Measurements from ENCODE around the gene FBXO41.
A peak's percentile ranks its signal among the peaks of the same experiment; 100 is the strongest.
"Not testable (repeated sequence)": the region's sequence is repeated elsewhere in the genome, so short reads cannot be mapped to it uniquely, and the experiment has no call there.

The FBXO41 gene

GRCh38 chr2:73289304-73289703, 5.0 kb upstream of the FBXO41 start:
- no peak for DNase-seq

GRCh38 chr2:73286134-73286655, 1.9 kb upstream of the FBXO41 start:
- DNase-seq = no peak

GRCh38 chr2:73285159-73285739, 971 bp upstream of the FBXO41 start:
- no peak for DNase-seq

DNA sequence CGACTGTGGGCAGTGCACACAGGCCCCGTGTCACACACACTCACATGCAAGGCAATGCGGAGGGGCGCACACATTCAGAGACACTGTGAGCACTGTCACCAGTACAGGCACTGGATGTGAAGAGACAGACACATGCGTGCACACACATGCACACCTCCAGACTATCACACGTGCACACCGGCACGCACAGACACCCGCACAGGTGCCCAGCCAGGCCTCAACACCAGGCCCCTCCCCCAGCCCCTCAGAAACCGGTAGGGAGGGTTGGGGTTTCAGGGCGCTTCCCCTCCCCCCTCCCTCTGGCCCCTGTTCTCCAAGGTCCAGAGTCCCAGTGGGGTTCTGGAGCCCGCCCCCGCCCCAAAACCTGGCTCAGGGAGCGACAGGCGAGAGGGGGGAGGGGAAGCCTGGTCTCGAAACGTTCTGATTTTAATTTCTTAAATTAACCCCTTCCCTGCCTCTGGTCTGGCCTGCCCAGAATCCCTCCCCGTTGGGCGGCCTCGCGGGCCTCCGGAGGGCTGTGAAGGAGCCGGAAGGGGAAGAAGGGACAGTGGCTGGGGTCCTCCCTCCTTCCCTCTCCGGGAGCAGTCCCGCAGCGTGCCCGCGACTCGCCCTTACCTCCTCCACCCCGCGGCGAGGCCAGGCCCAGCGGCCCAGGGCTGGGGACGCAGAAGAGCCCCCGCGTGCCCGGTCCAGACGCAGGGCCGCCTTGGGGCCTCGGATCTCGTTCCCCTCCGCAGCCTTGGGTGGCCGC, 558 bp downstream of the FBXO41 start:
- DNase-seq = no peak

DNA sequence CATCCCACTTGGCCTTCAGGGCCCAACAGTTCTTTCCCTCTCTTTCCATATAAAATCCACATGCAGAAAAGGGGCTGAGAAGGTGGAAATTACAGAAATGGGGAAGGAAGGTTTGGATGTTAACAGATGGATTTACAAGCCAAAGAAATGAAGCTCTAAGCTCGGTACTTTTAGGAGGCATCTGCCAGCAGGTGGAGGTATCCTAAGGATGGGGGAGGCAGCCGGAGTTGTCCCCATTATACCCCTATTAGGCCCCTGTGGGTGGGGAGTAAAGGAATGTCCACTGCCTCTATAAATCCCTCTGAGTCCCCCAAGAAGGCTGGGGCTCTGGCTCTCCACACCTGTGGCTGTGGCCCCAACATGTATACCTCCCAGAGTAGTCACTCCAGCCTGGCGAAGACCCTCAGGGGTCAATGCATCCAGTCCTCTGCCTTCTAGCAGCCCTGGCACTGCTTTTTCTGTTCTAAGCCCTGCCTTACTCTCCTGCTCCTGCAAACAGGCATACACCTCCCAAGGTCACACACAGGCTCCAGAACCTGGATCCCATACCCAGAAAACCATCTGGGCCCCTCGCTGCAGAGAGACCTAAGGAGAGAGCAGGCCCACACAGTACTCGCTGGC, 1.2 kb downstream of the FBXO41 start:
- no peak for DNase-seq

DNA sequence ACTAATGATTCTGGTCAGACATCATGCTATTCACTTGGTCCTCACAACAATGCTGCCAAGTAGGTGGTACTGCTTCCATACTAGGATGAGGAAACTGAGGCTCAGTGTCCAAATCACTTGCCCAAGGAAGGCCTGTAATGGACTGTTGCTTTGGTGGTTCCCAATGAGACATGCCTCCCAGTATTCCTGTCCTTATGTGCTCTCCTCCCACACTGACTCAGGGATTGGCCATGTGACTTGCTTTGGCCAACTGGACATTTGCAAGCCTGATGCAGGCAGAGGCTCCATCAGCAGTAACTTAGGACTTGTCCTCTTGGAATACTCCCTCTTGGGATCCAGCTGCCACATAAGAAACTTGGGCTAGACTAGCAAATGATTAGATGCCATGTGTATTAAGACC, 3.0 kb downstream of the FBXO41 start:
- no peak for DNase-seq

DNA sequence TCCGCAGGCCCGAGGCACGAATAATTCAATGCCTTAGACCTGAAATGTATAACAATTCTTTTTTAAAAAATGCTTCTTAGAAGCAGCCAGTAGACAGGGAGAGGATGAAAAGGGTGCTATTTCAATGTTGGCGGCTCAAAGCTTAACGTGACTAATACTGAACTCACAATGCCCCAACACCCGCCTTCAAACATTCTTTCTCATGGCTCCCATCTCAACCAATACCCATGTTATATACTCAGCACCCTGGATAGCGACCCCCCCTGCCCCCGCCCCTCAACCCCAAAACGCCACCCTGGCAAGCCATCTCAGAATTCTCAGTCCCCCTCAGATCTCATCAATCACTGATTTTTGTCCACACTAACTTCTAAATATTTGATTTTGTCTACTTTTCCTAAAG, 4.4 kb downstream of the FBXO41 start:
- DNase-seq = no peak

DNA sequence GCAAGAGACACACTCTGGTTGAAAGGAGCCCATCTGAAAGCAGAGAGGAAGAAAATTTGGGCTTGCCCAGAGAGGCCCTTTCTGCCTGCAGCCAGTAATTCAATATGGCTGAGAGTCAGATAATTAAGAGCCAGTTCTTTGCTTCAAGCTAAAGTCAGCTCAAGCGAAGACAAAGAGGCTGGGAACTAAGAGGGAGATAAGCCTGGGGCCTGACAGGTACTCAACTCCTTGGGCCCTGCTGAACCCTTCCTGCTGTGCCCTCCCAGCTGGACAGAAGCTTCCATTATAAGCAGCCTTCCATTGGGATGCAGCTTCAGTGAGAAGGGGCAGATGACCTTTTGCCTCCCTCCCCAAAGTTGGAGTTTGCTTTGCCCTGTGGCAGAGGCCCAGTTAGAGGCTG, 12.0 kb downstream of the FBXO41 start:
- no peak for DNase-seq

DNA sequence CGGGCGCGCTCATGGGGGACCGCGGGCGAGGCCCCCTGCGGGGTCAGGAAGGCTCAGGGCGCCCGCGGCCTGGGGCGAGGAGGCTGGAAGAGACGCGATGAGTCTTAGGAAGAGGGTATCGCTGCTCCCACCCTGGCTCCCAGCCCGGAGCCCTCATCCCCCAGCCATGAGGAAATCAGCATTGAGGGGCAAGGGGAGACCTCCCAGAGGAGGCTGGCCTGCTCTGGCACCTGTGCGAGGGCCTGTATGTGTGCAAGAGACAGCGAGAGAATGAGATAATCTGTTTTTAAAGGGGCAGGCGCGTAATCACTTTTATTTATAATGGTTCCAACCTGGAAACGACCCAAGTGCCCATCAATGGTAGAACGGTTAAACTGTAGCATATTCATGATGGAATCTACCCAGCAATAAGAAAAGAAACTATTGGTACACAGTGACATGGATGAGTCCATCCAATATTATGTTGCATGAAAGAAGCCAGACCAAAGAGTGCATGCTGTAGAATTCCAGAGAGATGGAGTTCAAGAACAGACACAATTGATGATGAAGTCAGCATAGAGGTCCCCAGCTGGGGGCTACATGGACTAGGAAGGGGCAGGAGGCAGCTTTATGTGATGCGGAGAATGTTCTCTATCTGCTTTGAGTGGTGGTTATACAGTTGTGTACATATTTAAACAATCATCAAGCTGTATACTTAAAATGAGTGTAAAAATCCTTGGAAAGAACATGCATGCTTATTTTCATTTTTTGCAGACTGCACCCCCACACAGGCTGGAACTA, 14.4 kb downstream of the FBXO41 start:
- DNase-seq = no peak

GRCh38 chr2:73268830-73269685, 15.2 kb downstream of the FBXO41 start:
- peak; percentile 75 for DNase-seq

DNA sequence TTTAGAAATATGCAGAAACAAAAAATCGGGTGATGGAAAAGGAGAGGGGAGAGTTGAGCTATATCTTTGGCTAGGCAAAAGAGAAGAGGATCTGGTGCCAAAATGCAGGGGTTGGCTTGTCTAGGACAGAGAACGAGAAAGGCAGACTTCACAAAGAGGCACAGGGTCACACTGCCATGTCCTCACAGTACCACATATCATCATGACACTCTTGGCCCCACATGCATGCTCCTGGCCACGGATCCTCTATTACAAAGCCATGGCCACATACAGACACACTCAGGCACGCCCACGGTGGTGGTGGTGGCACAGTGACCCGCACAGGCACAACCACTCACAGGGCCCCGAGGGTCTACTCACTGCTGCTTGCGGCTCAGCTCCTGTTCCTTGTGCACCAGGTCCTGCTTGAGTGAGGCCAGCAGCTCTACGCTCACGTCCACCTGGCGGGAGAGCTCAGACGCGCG, 15.9 kb downstream of the FBXO41 start:
- DNase-seq = no peak

DNA sequence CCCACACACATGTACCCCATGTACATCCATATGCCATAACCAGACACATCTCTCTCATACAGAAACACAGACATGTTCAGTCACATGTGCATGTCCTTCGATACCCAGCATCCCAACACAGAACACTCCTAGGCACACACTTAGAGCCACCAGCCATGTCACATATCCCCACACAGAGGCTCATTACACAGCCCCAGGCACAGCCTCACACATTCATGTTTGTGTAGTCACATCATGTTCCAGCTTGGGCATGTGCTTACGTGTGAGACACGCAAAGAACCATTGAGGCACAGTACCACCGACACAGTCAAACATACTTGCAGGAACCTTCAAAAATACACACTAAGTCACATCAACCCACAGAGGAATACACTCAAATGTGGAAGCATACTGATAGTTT, 17.3 kb downstream of the FBXO41 start:
- DNase-seq = no peak

- peak; percentile 66 for DNase-seq
Measured at GRCh38 chr2:73266061-73266901, 18.0 kb downstream of the FBXO41 start.

DNA sequence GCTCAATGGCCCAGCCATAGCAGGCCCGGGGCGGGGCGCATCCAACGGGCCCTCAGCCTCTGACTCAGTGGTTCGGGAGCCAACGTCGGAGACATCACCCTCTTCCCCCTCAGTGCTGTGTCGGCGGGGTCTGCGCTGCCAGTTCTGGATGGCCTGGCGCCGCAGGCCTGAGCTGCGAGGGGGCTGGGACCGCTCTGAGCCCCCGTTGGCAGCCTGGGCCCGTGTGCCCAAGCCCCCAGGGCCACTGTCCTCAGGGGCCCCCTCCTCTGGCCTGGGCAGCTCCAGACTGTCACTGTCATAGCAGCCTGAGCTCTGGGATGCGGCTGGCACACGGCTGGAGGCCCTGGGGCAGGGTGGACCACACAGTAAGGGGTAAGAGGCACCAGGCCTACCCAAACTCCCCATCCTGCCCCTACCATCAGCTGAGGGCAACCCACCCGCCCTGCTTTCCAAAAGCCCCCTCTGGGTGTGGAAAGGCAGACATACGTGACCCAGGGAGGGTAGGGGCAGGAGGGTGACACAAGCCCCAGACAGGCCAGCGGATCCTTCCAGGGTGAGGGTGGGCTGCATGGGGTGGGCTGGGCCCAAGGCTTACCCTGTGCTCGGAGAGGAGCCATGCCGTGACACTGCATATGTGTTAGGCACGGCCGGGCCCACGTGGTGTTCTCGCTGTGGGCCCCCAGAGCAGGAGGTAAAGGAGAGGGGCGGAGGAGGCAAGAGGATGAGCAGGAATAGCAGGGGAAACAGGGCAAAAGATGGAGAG, 18.8 kb downstream of the FBXO41 start:
- no peak for DNase-seq

- no peak for DNase-seq
Measured at GRCh38 chr2:73264783-73265182, 19.5 kb downstream of the FBXO41 start.

GRCh38 chr2:73264332-73264606, 20.0 kb downstream of the FBXO41 start:
- no peak for DNase-seq

DNA sequence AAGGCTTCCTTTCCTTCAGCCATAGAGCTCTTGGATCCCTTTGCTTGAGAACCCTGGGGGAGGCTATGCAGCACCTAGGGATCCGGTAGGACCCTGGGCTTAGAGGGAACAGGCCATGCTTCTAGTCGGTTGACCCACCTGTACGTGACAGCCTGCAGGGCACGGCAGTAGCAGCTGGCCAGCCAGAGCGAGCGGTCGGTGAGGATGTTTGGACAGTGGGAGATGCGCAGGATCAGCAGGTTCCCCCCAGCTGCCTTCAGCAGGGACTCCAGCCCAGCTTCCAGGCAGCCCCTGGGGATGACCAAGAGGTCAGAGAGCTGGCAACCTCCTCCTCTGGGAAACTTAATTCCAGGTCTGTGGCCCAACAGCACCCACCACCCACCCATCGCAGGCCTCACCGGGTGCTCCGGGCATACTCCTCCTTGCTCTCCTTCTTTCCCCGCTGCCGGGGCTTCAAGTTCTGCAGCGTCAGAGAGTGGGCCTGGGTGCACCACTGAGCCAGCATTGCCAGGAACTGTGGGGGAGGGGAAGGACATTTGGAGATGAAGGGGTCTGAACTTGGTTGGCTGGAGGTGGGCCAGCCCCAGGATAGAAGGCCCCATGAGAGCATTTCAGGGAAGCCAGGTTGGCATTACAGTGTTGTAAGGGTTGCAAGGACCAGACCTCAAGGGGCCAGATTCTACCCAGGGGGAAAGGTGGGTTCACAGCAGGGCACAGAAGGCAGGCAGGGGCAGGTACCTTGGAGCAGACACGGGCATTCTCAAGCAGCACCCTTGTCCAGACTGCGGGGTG, 20.5 kb downstream of the FBXO41 start:
- DNase-seq = no peak

DNA sequence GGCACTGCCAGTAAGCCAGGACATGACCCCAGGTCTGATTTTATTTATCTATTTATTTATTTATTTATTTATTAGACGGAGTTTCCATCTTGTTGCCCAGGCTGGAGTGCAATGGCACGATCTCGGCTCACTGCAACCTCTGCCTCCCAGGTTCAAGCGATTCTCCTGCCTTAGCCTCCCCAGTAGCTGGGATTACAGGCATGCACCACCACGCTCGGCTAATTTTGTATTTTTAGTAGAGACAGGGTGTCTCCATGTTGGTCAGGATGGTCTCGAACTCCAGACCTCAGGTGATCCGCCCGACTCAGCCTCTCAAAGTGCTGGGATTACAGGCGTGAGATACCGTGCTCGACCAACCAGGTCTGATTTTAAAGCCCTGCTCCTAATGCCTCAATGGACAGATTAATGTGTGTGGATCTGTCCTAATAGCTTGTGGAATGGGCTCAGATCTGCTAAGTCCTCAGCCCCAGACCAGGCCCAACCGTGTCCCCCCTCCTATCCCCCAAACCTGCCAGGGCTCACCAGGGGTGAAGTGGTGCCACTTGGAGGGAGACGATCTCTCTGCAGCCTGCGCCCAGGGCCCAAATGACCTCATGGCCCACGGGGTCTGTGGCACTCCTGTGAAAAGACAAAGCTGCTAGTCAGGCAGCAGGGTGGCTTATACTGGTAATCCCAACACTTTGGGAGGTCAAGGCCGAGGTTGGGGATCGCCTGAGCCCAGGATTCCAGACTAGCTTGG, 21.4 kb downstream of the FBXO41 start:
- DNase-seq = not testable (repeated sequence)

DNA sequence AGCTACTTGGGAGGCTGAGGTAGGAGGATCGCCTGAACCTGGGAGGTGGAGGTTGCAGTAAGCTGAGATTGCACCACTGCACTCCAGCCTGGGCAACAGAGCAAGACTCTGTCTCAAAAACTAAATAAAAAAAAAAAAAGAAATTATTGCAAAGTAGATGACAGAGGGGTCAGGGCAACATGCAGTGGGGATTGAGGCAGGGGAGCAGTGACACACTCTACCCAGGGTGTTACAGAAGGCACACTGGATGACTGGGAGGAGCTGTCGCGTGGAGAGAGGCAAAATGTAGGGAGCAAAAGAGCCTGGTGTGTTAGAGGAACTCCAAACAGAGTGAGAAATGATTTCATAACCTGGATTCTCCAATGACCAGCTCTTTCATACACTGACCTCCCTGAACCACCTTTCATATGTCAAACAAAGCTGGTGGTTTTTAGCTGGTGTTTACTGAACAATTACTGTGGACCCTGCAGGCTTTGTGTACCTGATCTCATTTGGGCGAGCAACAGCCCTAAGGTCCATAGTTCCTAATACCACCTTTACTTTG, 22.1 kb downstream of the FBXO41 start:
- DNase-seq = no peak
